ENCODE data around the gene ZNF451.

DNA sequence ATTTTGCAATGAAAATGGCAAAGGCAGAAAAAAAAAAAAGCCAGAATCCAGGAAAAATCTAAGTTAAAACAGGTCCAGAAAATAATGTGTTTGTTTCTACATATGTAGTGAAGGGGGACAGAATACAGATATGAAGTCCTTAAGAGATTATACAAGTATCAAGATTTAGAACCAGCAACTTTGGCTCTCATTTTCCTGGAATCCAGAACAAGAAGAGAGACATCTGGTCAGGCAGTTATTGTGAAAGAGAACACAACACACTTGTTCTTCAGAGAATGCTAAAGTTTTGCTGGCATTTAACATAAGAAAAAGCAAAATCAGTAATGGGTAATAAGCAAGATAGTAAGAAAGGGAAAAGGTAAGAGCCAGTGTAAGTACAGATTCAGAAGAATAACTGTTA is 103.2 kb downstream of the ZNF451 start:
- TF ChIP-seq POLR2A (IDR thresholded peaks at IDR 0.05; ENCODE audit: low read depth, low read length) (no peak), MYC (IDR thresholded peaks at IDR 0.05; ENCODE audit: low read depth, low read length) (no peak), FOS (IDR thresholded peaks at IDR 0.05; ENCODE audit: borderline replicate concordance, insufficient read depth, low read length) (no peak), EZH2 (IDR thresholded peaks at IDR 0.05; ENCODE audit: borderline replicate concordance, low read depth, low read length, severe bottlenecking) (no peak), POLR2AphosphoS5 (IDR thresholded peaks at IDR 0.05; ENCODE audit: insufficient read depth, low read depth, low read length) (no peak)
- TF ChIP-seq, protein P1, sequence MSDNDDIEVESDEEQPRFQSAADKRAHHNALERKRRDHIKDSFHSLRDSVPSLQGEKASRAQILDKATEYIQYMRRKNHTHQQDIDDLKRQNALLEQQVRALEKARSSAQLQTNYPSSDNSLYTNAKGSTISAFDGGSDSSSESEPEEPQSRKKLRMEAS (IDR thresholded peaks at IDR 0.05; ENCODE audit: insufficient read depth, insufficient read length): no peak
- TF ChIP-seq, protein P2, sequence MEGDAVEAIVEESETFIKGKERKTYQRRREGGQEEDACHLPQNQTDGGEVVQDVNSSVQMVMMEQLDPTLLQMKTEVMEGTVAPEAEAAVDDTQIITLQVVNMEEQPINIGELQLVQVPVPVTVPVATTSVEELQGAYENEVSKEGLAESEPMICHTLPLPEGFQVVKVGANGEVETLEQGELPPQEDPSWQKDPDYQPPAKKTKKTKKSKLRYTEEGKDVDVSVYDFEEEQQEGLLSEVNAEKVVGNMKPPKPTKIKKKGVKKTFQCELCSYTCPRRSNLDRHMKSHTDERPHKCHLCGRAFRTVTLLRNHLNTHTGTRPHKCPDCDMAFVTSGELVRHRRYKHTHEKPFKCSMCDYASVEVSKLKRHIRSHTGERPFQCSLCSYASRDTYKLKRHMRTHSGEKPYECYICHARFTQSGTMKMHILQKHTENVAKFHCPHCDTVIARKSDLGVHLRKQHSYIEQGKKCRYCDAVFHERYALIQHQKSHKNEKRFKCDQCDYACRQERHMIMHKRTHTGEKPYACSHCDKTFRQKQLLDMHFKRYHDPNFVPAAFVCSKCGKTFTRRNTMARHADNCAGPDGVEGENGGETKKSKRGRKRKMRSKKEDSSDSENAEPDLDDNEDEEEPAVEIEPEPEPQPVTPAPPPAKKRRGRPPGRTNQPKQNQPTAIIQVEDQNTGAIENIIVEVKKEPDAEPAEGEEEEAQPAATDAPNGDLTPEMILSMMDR (IDR thresholded peaks at IDR 0.05; ENCODE audit: extremely low read depth in 1 of 2, insufficient read depth in 1 of 2, low read depth in 1 of 2, low read length in 2 of 2): no peak
